H1 (cell line): ENCODE measurements around the gene NDEL1. TPM values are rescaled to one million over a fixed set of nuclear protein-coding genes. Genes with fewer than 3 reads are reported as not detected.

Experiments used
- CTCF ChIA-PET: fragments of 300-600 bp; sonication (Branson Sonifier 250); formaldehyde crosslinking; loops from one replicate; lab custom pipeline; 2021; ENCODE audit not compliant: partially characterized antibody; lab: Charles Lee
- POLR2A ChIA-PET: fragments of 300-600 bp; sonication (Branson Sonifier 250); formaldehyde crosslinking; loops from one replicate; lab custom pipeline; 2021; ENCODE audit warnings: inconsistent platforms; ENCODE audit not compliant: partially characterized antibody; lab: Charles Lee
- DNase-seq, 2 experiments: peaks; one replicate each; pipeline versions ENCODE4 v3.0.0 to v3.0.0-alpha.2; 2010 to 2022; ENCODE audit warnings: low spot score in 2 of 2, low read depth in 1 of 2, mixed read lengths in 1 of 2
- FAIRE-seq: peaks from 2 replicates; lab custom pipeline; 2011; peaks lifted over from hg19 to GRCh38; lab: Jason Lieb, UNC
- H2AFZ ChIP-seq: 2 replicates; pipeline ENCODE4 v1.8.1; 2012; ENCODE audit warnings: low read length, inconsistent platforms
- H2AK5ac ChIP-seq: 2 replicates; pipeline ENCODE4 v1.6.1; 2013; ENCODE audit warnings: low read depth, low read length
- H2BK120ac ChIP-seq: replicated peaks from 2 replicates; pipeline ENCODE3; 2013; ENCODE audit warnings: low read depth, low read length, inconsistent platforms
- H2BK12ac ChIP-seq: 2 replicates; pipeline ENCODE4 v1.6.1; 2013; ENCODE audit warnings: low read depth, low read length
- H2BK15ac ChIP-seq: 2 replicates; pipeline ENCODE4 v1.6.1; 2013; ENCODE audit warnings: low read length
- H2BK20ac ChIP-seq: 2 replicates; pipeline ENCODE4 v1.6.1; 2013; ENCODE audit warnings: low read length
- H2BK5ac ChIP-seq: 2 replicates; pipeline ENCODE4 v1.6.1; 2013; ENCODE audit warnings: low read depth, low read length
- H3K14ac ChIP-seq: 2 replicates; pipeline ENCODE4 v1.6.1; 2013; ENCODE audit warnings: inconsistent platforms; ENCODE audit not compliant: insufficient read length
- H3K18ac ChIP-seq: 2 replicates; pipeline ENCODE4 v1.6.1; 2013; ENCODE audit warnings: low read length; ENCODE audit errors: extremely low read depth
- H3K23ac ChIP-seq: 2 replicates; pipeline ENCODE4 v1.6.1; 2013; ENCODE audit warnings: inconsistent platforms; ENCODE audit not compliant: insufficient read length
- H3K23me2 ChIP-seq: 2 replicates; pipeline ENCODE4 v1.6.1; 2013; ENCODE audit warnings: low read depth, low read length
- H3K27ac ChIP-seq: 2 replicates; pipeline ENCODE4 v1.6.1; 2011; ENCODE audit warnings: low read depth, low read length, inconsistent platforms
- H3K27me3 ChIP-seq, 4 experiments: replicated peaks in 1 of 4; 1 replicate in 1 of 4; 2 replicates in 3 of 4; pipeline versions ENCODE4 v1.6.1 to v1.8.1; 2011 to 2013; ENCODE audit warnings: low read length in 3 of 4, mild to moderate bottlenecking in 3 of 4, inconsistent platforms in 2 of 4, mixed read lengths in 2 of 4, moderate library complexity in 1 of 4; ENCODE audit not compliant: control insufficient read depth in 3 of 4, insufficient read depth in 3 of 4; ENCODE audit errors: extremely low read depth in 1 of 4
- H3K36me3 ChIP-seq, 4 experiments: 2 replicates each; pipeline versions ENCODE4 v1.6.1 to v1.8.1; 2011 to 2013; ENCODE audit warnings: mild to moderate bottlenecking in 4 of 4, low read length in 3 of 4, moderate library complexity in 2 of 4, control low read depth in 1 of 4, inconsistent platforms in 1 of 4; ENCODE audit not compliant: insufficient read depth in 4 of 4, control insufficient read depth in 2 of 4
- H3K4ac ChIP-seq: replicated peaks from 2 replicates; pipeline ENCODE3; 2013; ENCODE audit warnings: low read length, low read depth, mixed read lengths, inconsistent platforms; ENCODE audit not compliant: insufficient read length
- H3K4me1 ChIP-seq, 4 experiments: replicated peaks in 1 of 4; 1 replicate in 1 of 4; 2 replicates in 3 of 4; pipeline versions ENCODE4 v1.6.1 to v1.8.1; 2011 to 2013; ENCODE audit warnings: low read length in 3 of 4, inconsistent platforms in 2 of 4, mixed read lengths in 1 of 4; ENCODE audit not compliant: insufficient read depth in 4 of 4, control insufficient read depth in 3 of 4
- H3K4me2 ChIP-seq, 2 experiments: 2 replicates each; pipeline versions ENCODE4 v1.6.1 to v1.8.1; 2011 to 2013; ENCODE audit warnings: low read depth in 2 of 2, low read length in 2 of 2, control low read depth in 1 of 2, inconsistent platforms in 1 of 2, mild to moderate bottlenecking in 1 of 2; ENCODE audit not compliant: insufficient read depth in 1 of 2
- H3K4me3 ChIP-seq, 4 experiments: fragments of 200-600, 300-600 bp in 1 of 4; sonication (generic), shearing (Covaris generic), sonication (Bioruptor Twin) in 1 of 4; 2 replicates each; pipeline versions ENCODE4 v1.5.1 to v1.8.1; 2011 to 2016; ENCODE audit warnings: low read length in 4 of 4, low read depth in 3 of 4, control low read depth in 2 of 4, inconsistent platforms in 2 of 4, mild to moderate bottlenecking in 2 of 4, mixed read lengths in 1 of 4, moderate library complexity in 1 of 4; ENCODE audit not compliant: insufficient read depth in 2 of 4; ENCODE audit errors: extremely low read depth in 1 of 4
- H3K56ac ChIP-seq: replicated peaks from 2 replicates; pipeline ENCODE3; 2013; ENCODE audit warnings: low read depth, mild to moderate bottlenecking, mixed read lengths, low read length, inconsistent platforms; ENCODE audit not compliant: insufficient read length
- H3K79me1 ChIP-seq: 2 replicates; pipeline ENCODE4 v1.6.1; 2013; ENCODE audit warnings: low read depth, low read length, control low read depth
- H3K79me2 ChIP-seq, 2 experiments: 2 replicates each; pipeline versions ENCODE4 v1.6.1 to v1.8.1; 2012 to 2013; ENCODE audit warnings: low read length in 2 of 2, mild to moderate bottlenecking in 2 of 2, inconsistent platforms in 1 of 2; ENCODE audit not compliant: insufficient read depth in 2 of 2, control insufficient read depth in 1 of 2
- H3K9ac ChIP-seq, 4 experiments: replicated peaks in 1 of 4; 1 replicate in 1 of 4; 2 replicates in 3 of 4; pipeline versions ENCODE4 v1.6.1 to v1.8.1; 2011 to 2013; ENCODE audit warnings: low read depth in 3 of 4, low read length in 3 of 4, control low read depth in 2 of 4, mild to moderate bottlenecking in 2 of 4, moderate library complexity in 2 of 4, inconsistent platforms in 1 of 4; ENCODE audit errors: extremely low read depth in 1 of 4
- H3K9me3 ChIP-seq, 2 experiments: 2 replicates each; pipeline versions ENCODE4 v1.6.1 to v1.8.1; 2012 to 2013; ENCODE audit warnings: mild to moderate bottlenecking in 2 of 2, moderate library complexity in 2 of 2, control low read depth in 1 of 2, inconsistent platforms in 1 of 2, low read depth in 1 of 2, low read length in 1 of 2, mixed read lengths in 1 of 2; ENCODE audit not compliant: insufficient read depth in 2 of 2
- H4K20me1 ChIP-seq, 2 experiments: replicated peaks in 1 of 2; 2 replicates each; pipeline versions ENCODE3 to v1.8.1; 2011 to 2013; ENCODE audit warnings: inconsistent platforms in 2 of 2, low read length in 2 of 2, mild to moderate bottlenecking in 1 of 2; ENCODE audit not compliant: insufficient read depth in 2 of 2, control insufficient read depth in 1 of 2
- H4K5ac ChIP-seq: 2 replicates; pipeline ENCODE4 v1.6.1; 2013; ENCODE audit warnings: low read length, low read depth, mixed read lengths, inconsistent platforms; ENCODE audit not compliant: insufficient read length
- H4K8ac ChIP-seq: 2 replicates; pipeline ENCODE4 v1.8.0; 2013; ENCODE audit warnings: mild to moderate bottlenecking, moderate library complexity, low read length, inconsistent platforms; ENCODE audit not compliant: insufficient read depth; ENCODE audit errors: extremely low read depth
- H4K91ac ChIP-seq: replicated peaks from 2 replicates; pipeline ENCODE3; 2013; ENCODE audit warnings: low read length, mixed read lengths, inconsistent platforms; ENCODE audit not compliant: insufficient read length
- CREB1 ChIP-seq: IDR thresholded peaks from 2 replicates; pipeline ENCODE4 v1.6.1; 2012; ENCODE audit warnings: inconsistent platforms
- EP300 ChIP-seq, 2 experiments: IDR thresholded peaks; 1 replicate in 1 of 2; 2 replicates in 1 of 2; pipeline ENCODE4 v1.6.1; 2011 to 2012; ENCODE audit warnings: low read depth in 2 of 2, low read length in 2 of 2, mild to moderate bottlenecking in 2 of 2, borderline replicate concordance in 1 of 2, inconsistent platforms in 1 of 2, moderate library complexity in 1 of 2
- KDM5A ChIP-seq: fragments of 200-600 bp; IDR thresholded peaks from 2 replicates; pipeline ENCODE4 v1.7.1; 2012; ENCODE audit warnings: mild to moderate bottlenecking, low read length, inconsistent platforms, mixed read lengths
- RAD21 ChIP-seq, 2 experiments: IDR thresholded peaks in 1 of 2; conservative IDR thresholded peaks in 1 of 2; 2 replicates each; pipeline ENCODE4 v1.6.1; 2011; ENCODE audit warnings: low read depth in 2 of 2, low read length in 2 of 2, improper control_type of control experiment in 1 of 2, inconsistent platforms in 1 of 2, mild to moderate bottlenecking in 1 of 2, moderate library complexity in 1 of 2
- RBBP5 ChIP-seq: IDR thresholded peaks from 2 replicates; pipeline ENCODE4 v1.7.1; 2012; ENCODE audit warnings: low read depth, mild to moderate bottlenecking, inconsistent platforms, low read length, moderate library complexity, borderline replicate concordance
- SAP30 ChIP-seq: fragments of 300-600 bp; sonication (generic); IDR thresholded peaks from 2 replicates; pipeline ENCODE4 v1.7.1; 2012; ENCODE audit warnings: low read length, moderate library complexity, mild to moderate bottlenecking, inconsistent platforms; ENCODE audit not compliant: insufficient read depth, insufficient replicate concordance
- SIX5 ChIP-seq: IDR thresholded peaks from 2 replicates; pipeline ENCODE4 v1.6.1; 2011; ENCODE audit warnings: mild to moderate bottlenecking, low read depth, low read length
- SP2 ChIP-seq: IDR thresholded peaks from 2 replicates; pipeline ENCODE4 v1.6.1; 2012; ENCODE audit warnings: mild to moderate bottlenecking, low read length, inconsistent platforms
- SRF ChIP-seq: IDR thresholded peaks from 2 replicates; pipeline ENCODE4 v1.6.1; 2011; ENCODE audit warnings: mild to moderate bottlenecking, low read depth, low read length, moderate library complexity
- TAF1 ChIP-seq: IDR thresholded peaks from 2 replicates; pipeline ENCODE4 v1.6.1; 2011; ENCODE audit warnings: mild to moderate bottlenecking, low read depth, low read length
- WGBS, 2 experiments: shearing (Covaris generic) in 1 of 2; methylation state at CpG; one replicate each; pipeline versions ENCODE4 v1.1.6 to v1.1.7; 2013 to 2015; ENCODE audit warnings: low lambda C conversion rate in 2 of 2, mixed read lengths in 2 of 2, inconsistent platforms in 1 of 2, low coverage in 1 of 2, missing lambda C conversion rate in 1 of 2; ENCODE audit not compliant: insufficient replicate concordance in 2 of 2, insufficient coverage in 1 of 2, insufficient read length in 1 of 2; ENCODE audit errors: extremely low coverage in 1 of 2, missing lambda C conversion rate in 1 of 2; 5-methylcytosine and 5-hydroxymethylcytosine counted together
- polyA plus RNA-seq, 7 experiments: library from polyadenylated mRNA; depleted of rRNA in 3 of 7; stranded (reverse) in 5 of 7; unstranded in 2 of 7; fragments of >200 nt in 5 of 7; fragments of 200-250 nt in 2 of 7; gene quantifications; 1 replicate in 5 of 7; 2 replicates in 1 of 7; 4 replicates in 1 of 7; pipeline versions ENCODE4 v1.2.1 to v1.2.3, GENCODE V29; 2011 to 2013; ENCODE audit warnings: missing spikeins in 2 of 7, mixed read lengths in 2 of 7
- total RNA-seq: library from RNA; stranded (reverse); fragmentation: NEBNext Ultra II Directional; extraction: Animal tissue kit (Norgen Biotek cat#: 25700); gene quantifications from 2 replicates; pipeline ENCODE4 v1.2.1, GENCODE V29; 2021
- TF ChIP-seq, protein P1 (sequence below): IDR thresholded peaks from 2 replicates; pipeline ENCODE4 v1.6.1; 2011; ENCODE audit warnings: low read length, improper control_type of control experiment
- TF ChIP-seq, protein P2 (sequence below): IDR thresholded peaks from 2 replicates; pipeline ENCODE4 v1.6.1; 2012; ENCODE audit warnings: inconsistent platforms

Gene NDEL1
- total and polyA plus RNA-seq, 2 of the 8 experiments (the other 6 are each of a cell fraction or from before 2014, with no cell fraction given): 31.1 to 32.9 TPM

DNA sequence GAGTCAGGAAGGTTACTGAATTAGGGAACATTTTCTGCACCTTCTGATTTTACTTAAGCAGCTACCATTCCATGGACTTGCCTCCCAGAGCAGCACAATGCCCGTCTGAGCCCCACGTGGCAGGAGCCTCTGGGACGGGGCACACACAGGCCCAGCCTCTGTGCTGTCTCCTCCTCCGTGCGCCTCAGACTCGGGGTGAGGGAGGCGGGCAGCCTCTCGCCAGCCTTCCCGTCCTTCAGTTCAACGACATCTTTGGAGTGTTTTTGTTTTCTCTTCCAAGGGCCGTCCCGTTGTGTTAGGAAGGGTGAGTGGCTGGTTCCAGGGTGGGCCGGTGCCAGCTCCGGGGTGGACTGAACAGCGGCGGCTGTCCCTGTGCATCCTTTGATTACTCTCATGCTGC, 31.8 kb downstream of the NDEL1 start:
- FAIRE-seq: no peak
- no peak overlapping the region for H2BK5ac ChIP-seq
- no peaks in the 10 kb centered on the region for H3K23me2 ChIP-seq
- no peak overlapping the region for H3K4me3 ChIP-seq
- H3K56ac ChIP-seq: no peak overlapping the region
- H3K14ac ChIP-seq: no peak overlapping the region
- H3K27me3 ChIP-seq: no peaks in the 10 kb centered on the region
- H3K9me3 ChIP-seq: no peaks in the 10 kb centered on the region
- H4K8ac ChIP-seq: no peak overlapping the region
- H3K23ac ChIP-seq: no peak overlapping the region
- H4K20me1 ChIP-seq: peaks cover 2 to 6% of the 10 kb centered on the region in 2 experiments
- H3K36me3 ChIP-seq: peaks cover 2 to 17% (median 7%) of the 10 kb centered on the region in 4 experiments; a peak in 6 of 8 replicates
- peaks cover 0 to 6% (median 0%) of the 10 kb centered on the region in 4 experiments; a peak in 1 of 7 replicates for H3K4me1 ChIP-seq
- no peak overlapping the region for H3K4me2 ChIP-seq
- H3K9ac ChIP-seq: no peak overlapping the region
- ChIA-PET CTCF (interaction anchor here (1.5 kb wide), 1 partner anchor 9 kb away, joined by 3 read pairs; no protein-coding TSS in a partner anchor), POLR2A (interaction anchor here (1.3 to 1.5 kb wide), 2 partner anchors 85 to 257 kb away, joined by 4 read pairs; partner anchors contain the start of gene AURKB)
- no peak overlapping the region for H2BK15ac ChIP-seq
- H3K4ac ChIP-seq: no peak overlapping the region
- H3K79me1 ChIP-seq: peaks cover 12% of the 10 kb centered on the region
- H2BK120ac ChIP-seq: no peak overlapping the region
- H2BK12ac ChIP-seq: no peak overlapping the region
- no peak overlapping the region for H2AFZ ChIP-seq
- H4K5ac ChIP-seq: no peak overlapping the region
- H3K27ac ChIP-seq: no peak overlapping the region
- H3K18ac ChIP-seq: no peak overlapping the region
- H2AK5ac ChIP-seq: no peak overlapping the region
- WGBS, 2 experiments: 87% methylated on average over 16 of the region's 16 CpGs; no CpG with 5 or more reads in 1 of the 2 experiments
- H2BK20ac ChIP-seq: no peak overlapping the region
- no peak overlapping the region for H4K91ac ChIP-seq
- no peaks in the 10 kb centered on the region; a peak in 1 of 4 replicates for H3K79me2 ChIP-seq
- no peak for DNase-seq
- TF ChIP-seq, protein P1, sequence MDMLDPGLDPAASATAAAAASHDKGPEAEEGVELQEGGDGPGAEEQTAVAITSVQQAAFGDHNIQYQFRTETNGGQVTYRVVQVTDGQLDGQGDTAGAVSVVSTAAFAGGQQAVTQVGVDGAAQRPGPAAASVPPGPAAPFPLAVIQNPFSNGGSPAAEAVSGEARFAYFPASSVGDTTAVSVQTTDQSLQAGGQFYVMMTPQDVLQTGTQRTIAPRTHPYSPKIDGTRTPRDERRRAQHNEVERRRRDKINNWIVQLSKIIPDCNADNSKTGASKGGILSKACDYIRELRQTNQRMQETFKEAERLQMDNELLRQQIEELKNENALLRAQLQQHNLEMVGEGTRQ: no peak
- TF ChIP-seq, protein P2, sequence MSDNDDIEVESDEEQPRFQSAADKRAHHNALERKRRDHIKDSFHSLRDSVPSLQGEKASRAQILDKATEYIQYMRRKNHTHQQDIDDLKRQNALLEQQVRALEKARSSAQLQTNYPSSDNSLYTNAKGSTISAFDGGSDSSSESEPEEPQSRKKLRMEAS: no peak
- TF ChIP-seq SIX5 (no peak), TAF1 (no peak), RAD21 (IDR thresholded peaks at IDR 0.05 in 1 of 2, conservative IDR thresholded peaks at IDR 0.05 in 1 of 2; ENCODE audit: low read depth in 2 of 2, low read length in 2 of 2) (no peak), KDM5A (no peak), SAP30 (no peak), SRF (no peak), SP2 (no peak), RBBP5 (no peak), CREB1 (no peak), EP300 (IDR thresholded peaks at IDR 0.05; ENCODE audit: borderline replicate concordance in 1 of 2, low read depth in 2 of 2, low read length in 2 of 2) (no peak)
